Measurements from ENCODE around the gene KCNJ6. TPM values are rescaled to one million over a fixed set of nuclear protein-coding genes. Genes with fewer than 3 reads are reported as not detected.

The KCNJ6 gene
- polyA plus RNA-seq, 1 of the 3 experiments (the other 2 are of a cell fraction) = not detected

DNA sequence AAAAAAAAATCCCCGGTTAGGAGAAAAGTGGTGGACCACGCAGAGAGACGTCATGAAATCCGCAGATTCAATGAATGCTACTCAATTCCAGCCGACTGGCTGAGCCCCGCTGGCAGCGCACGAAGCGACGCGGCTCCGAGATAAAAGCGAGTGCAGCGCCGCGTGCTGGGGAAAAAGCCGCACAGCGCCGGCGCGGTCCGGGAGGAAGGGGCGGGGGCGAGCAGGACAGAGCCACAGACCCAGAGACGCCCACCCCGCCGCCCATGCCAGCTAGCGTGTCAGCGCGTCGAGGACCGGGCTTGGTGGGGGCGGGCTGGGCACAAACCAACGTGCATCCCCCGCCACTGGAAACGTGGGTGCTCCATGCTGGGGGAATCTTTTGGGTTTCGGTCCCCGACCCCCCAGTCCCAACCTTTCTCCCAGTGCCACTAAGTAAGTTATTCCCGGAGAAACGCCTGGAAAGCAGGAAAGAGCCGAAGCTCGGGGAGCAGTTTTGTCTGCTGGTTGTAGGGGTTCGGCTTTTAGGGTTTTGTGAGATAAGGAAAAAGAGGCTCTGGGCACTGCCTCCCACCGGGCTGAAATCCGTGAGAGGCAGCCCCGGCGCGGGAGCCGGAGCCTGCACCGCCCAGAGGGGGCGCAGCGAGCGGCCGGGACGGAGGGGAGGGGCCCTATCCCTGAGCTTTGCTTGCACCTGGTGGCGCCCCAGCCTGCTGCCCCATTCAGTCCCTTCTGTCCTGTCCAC is at the start of gene KCNJ6 (continued):
- no peak for TF ChIP-seq JUND (IDR thresholded peaks at IDR 0.05)
- TF ChIP-seq GATA2 (CRISPR knock-in tag; IDR thresholded peaks at IDR 0.05) = no peak
- TF ChIP-seq POLR2AphosphoS5 (IDR thresholded peaks at IDR 0.05; ENCODE audit: low read depth, low read length) = no peak

DNA sequence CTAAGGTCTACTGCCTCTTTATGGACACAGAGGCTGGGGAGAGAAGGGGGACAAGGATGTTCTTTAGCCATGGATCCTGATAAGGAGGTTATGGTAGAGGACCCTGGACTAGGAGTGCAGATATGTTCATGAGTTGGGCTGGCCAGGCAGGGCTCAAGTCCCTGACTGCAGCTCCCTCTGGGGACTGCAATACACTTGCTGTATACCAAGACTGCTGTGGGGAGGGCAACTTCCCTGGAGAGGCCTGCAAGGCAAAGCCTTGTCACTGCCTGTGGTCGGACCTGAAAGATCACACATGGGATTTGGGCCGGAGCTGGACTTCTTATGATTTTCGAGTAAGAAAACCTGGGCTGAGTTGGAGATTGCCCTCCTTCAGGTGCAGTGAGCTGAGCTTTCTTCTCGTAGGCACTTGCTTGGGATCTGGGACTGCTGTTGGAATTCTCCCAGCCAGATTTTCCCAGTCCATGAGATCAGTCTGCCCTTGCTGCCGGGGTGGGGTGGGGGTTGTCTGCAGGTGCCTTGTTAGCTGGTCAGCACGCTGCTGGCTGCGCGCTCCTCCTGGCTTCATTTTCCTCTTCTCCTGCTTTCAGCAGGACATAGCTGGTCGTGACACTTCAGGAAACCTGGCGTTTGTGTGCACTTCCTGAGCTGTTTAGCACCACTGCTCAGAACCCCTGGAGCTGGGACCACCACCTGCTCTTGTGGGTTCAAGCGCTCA is 49.0 kb upstream of the KCNJ6 start:
- no peak for TF ChIP-seq RCOR1 (IDR thresholded peaks at IDR 0.05; ENCODE audit: low read length)
- no peak for TF ChIP-seq FOXJ3 (CRISPR knock-in tag; IDR thresholded peaks at IDR 0.05)
- no peak for TF ChIP-seq RAD21 (IDR thresholded peaks at IDR 0.05; ENCODE audit: low read length)
- Histone ChIP-seq H3K4me1 (ENCODE audit: control insufficient read depth in 1 of 2, insufficient read depth in 2 of 2, low read depth in 1 of 2, low read length in 1 of 2) (no peaks in the 10 kb centered on the region), H3K4me2 (no peak overlapping the region), H2AFZ (ENCODE audit: low read depth) (no peak overlapping the region), H3K4me3 (ENCODE audit: low read depth in 2 of 2, low read length in 1 of 2) (no peak overlapping the region), H3K9ac (no peak overlapping the region), H3K79me2 (ENCODE audit: insufficient read depth) (no peaks in the 10 kb centered on the region), H3K9me2 (no peaks in the 10 kb centered on the region), H3K9me3 (no peaks in the 10 kb centered on the region), H3K27me3 (ENCODE audit: insufficient read depth) (no peaks in the 10 kb centered on the region), H3K36me3 (replicated peaks in 1 of 2; ENCODE audit: control insufficient read depth in 1 of 2, insufficient read depth in 2 of 2, low read length in 1 of 2) (no peaks in the 10 kb centered on the region), H4K20me1 (ENCODE audit: insufficient read depth) (no peaks in the 10 kb centered on the region), H3F3A (replicated peaks; ENCODE audit: insufficient read depth) (no peaks in the 10 kb centered on the region), H3K27ac (ENCODE audit: low read depth in 2 of 2, low read length in 1 of 2) (no peak overlapping the region)
- ChIA-PET CTCF (no interaction called here), POLR2A (no interaction called here)
- 45% methylated on average over 9 of the region's 11 CpGs for WGBS (ENCODE audit: low lambda C conversion rate)
- no peak for DNase-seq

DNA sequence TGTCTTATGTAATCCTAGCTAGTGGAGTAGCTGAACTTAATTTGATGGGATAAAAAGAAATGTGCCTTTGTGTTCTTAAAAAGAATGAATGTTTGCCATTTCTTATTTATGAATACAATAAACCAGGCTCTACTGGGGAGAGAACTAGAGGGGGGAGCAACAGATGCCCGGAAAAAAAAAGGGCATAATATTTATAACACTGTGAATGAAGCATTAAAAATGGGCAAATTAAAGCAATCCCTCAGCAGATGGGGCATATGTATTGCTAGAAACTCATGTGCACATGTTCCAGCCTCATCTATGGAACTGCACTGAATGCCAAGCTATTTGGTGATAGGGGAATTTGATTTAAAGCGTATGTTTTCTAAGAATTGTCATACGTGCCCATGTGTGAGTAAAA is 42.3 kb upstream of the KCNJ6 start:
- Histone ChIP-seq H3K27me3 (ENCODE audit: insufficient read depth) (no peaks in the 10 kb centered on the region), H4K20me1 (ENCODE audit: insufficient read depth) (no peaks in the 10 kb centered on the region), H2AFZ (ENCODE audit: low read depth) (no peak overlapping the region), H3K9ac (no peak overlapping the region), H3K79me2 (ENCODE audit: insufficient read depth) (no peaks in the 10 kb centered on the region), H3K4me3 (ENCODE audit: low read depth in 2 of 2, low read length in 1 of 2) (no peak overlapping the region), H3K4me1 (ENCODE audit: control insufficient read depth in 1 of 2, insufficient read depth in 2 of 2, low read depth in 1 of 2, low read length in 1 of 2) (no peaks in the 10 kb centered on the region), H3K27ac (ENCODE audit: low read depth in 2 of 2, low read length in 1 of 2) (no peak overlapping the region), H3K4me2 (no peak overlapping the region), H3K9me2 (no peaks in the 10 kb centered on the region), H3K36me3 (replicated peaks in 1 of 2; ENCODE audit: control insufficient read depth in 1 of 2, insufficient read depth in 2 of 2, low read length in 1 of 2) (no peaks in the 10 kb centered on the region), H3K9me3 (no peaks in the 10 kb centered on the region), H3F3A (replicated peaks; ENCODE audit: insufficient read depth) (no peaks in the 10 kb centered on the region)
- TF ChIP-seq, protein P1, sequence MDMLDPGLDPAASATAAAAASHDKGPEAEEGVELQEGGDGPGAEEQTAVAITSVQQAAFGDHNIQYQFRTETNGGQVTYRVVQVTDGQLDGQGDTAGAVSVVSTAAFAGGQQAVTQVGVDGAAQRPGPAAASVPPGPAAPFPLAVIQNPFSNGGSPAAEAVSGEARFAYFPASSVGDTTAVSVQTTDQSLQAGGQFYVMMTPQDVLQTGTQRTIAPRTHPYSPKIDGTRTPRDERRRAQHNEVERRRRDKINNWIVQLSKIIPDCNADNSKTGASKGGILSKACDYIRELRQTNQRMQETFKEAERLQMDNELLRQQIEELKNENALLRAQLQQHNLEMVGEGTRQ (IDR thresholded peaks at IDR 0.05; ENCODE audit: borderline replicate concordance, low read depth, low read length) = no peak
- TF ChIP-seq ELF1 (IDR thresholded peaks at IDR 0.05) = no peak
- no peak for TF ChIP-seq NFIC (IDR thresholded peaks at IDR 0.05; ENCODE audit: borderline replicate concordance)
- TF ChIP-seq RFX5 (IDR thresholded peaks at IDR 0.05; ENCODE audit: low read length) = no peak
- TF ChIP-seq FOXM1 (IDR thresholded peaks at IDR 0.05; ENCODE audit: low read depth) = no peak
- no peak for TF ChIP-seq SMC3 (IDR thresholded peaks at IDR 0.05; ENCODE audit: low read depth, low read length)
- no peak for TF ChIP-seq CHD2 (IDR thresholded peaks at IDR 0.05; ENCODE audit: low read length, partially characterized antibody)
- TF ChIP-seq RCOR1 (IDR thresholded peaks at IDR 0.05; ENCODE audit: low read length) = no peak
- no peak for TF ChIP-seq EZH2phosphoT487 (IDR thresholded peaks at IDR 0.05; ENCODE audit: borderline replicate concordance, low read depth)
- TF ChIP-seq POLR2AphosphoS5 (IDR thresholded peaks at IDR 0.05; ENCODE audit: low read depth, low read length) = no peak
- TF ChIP-seq, protein P2, sequence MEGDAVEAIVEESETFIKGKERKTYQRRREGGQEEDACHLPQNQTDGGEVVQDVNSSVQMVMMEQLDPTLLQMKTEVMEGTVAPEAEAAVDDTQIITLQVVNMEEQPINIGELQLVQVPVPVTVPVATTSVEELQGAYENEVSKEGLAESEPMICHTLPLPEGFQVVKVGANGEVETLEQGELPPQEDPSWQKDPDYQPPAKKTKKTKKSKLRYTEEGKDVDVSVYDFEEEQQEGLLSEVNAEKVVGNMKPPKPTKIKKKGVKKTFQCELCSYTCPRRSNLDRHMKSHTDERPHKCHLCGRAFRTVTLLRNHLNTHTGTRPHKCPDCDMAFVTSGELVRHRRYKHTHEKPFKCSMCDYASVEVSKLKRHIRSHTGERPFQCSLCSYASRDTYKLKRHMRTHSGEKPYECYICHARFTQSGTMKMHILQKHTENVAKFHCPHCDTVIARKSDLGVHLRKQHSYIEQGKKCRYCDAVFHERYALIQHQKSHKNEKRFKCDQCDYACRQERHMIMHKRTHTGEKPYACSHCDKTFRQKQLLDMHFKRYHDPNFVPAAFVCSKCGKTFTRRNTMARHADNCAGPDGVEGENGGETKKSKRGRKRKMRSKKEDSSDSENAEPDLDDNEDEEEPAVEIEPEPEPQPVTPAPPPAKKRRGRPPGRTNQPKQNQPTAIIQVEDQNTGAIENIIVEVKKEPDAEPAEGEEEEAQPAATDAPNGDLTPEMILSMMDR (IDR thresholded peaks at IDR 0.05) = no peak
- no peak for TF ChIP-seq TAF1 (IDR thresholded peaks at IDR 0.05; ENCODE audit: borderline replicate concordance, low read depth, low read length)
- no peak for TF ChIP-seq GABPA (IDR thresholded peaks at IDR 0.05; ENCODE audit: low read depth)
- TF ChIP-seq TEAD4 (IDR thresholded peaks at IDR 0.05; ENCODE audit: borderline replicate concordance, insufficient read depth) = no peak
- TF ChIP-seq EP300 (IDR thresholded peaks at IDR 0.05; ENCODE audit: borderline replicate concordance in 1 of 2, low read depth in 1 of 2, low read length in 1 of 2) = no peak
- TF ChIP-seq SIN3A (IDR thresholded peaks at IDR 0.05; ENCODE audit: borderline replicate concordance, low read depth, low read length) = no peak
- no peak for TF ChIP-seq GATA2 (CRISPR knock-in tag; IDR thresholded peaks at IDR 0.05)
- no peak for TF ChIP-seq MXI1 (IDR thresholded peaks at IDR 0.05; ENCODE audit: low read depth, low read length)
- POLR2A ChIA-PET = no interaction called here
- 8% methylated on average over 3 of the region's 3 CpGs for WGBS (ENCODE audit: low lambda C conversion rate)
- CTCF ChIA-PET = no interaction called here
- DNase-seq = no peak
